HG03175 (cell line): Measurements from ENCODE around the gene FAM228A.
"Not testable (repeated sequence)": the region's sequence is repeated elsewhere in the genome, so short reads cannot be mapped to it uniquely, and the experiment has no call there.

Source experiments
- ATAC-seq: cut with Tn5 transposase; IDR thresholded peaks from one replicate; pipeline ENCODE4 v1.9.1; 2021; ENCODE audit warnings: mild to moderate bottlenecking, moderate library complexity; ENCODE audit not compliant: unreplicated experiment

Gene FAM228A

DNA sequence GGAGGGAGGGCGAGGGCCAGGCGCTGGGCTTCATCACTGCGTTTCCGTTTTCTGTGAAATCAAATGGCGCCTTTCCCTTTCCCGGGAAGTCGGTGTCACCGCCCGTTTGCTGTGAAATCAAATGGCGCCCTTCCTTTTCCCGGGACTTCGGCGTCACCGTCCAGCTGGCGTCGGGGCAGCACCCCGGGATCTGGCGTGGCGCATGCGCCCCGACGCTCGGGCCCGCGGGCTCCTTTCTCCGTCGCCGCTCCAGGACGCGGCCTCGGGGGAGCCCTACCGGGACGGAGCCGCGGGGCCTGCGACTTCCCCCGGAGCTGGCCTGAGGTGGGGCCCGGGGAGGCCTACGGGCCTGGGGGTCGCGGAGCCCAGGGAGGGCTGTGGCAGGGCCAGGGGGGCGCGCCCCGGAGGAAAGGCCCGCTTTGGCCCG lies at the start of gene FAM228A:
Gene FAM228A, plus strand, starts transcription at position 203 of the 427 bp plus-strand sequence. CDS start 428 bp downstream, outside the sequence.
- ATAC-seq, result no peak

DNA sequence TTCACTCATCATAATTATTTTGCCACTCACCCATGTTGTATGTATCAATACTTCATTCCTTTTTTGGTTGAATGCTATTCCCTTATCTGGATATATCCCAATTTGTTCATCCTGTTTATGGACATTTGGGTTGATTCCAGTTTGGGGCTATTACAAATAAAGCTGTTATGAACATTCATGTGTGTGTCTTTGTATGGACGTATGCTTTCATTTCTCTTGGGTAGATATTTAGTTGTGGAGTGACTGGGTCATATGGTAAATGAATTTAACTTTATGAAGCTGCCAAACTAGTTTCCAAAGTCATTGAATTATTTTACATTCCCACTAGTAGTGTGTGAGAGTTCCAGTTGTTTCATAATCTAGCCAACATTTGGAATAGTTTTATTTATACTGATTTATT lies 48.9 kb upstream of the FAM228A start:
- no peak for ATAC-seq

DNA sequence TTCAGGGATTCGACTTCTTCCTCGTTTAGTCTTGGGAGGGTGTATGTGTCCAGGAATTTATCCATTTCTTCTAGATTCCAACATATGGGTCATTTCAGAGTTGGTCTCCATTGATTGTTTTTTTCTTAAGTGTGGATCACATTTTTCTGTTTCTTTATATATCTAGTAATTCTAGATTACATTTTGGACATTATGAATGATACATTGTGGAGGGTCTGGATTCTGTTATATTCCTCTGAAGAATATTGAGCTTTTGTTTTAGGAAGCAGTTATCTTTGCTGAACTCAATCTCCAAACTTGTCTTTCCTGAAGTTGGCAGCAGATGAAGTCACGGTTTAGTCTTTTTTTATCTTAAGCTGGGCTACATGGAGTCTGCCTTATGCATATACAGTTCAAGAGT lies 42.3 kb upstream of the FAM228A start:
- no peak for ATAC-seq

DNA sequence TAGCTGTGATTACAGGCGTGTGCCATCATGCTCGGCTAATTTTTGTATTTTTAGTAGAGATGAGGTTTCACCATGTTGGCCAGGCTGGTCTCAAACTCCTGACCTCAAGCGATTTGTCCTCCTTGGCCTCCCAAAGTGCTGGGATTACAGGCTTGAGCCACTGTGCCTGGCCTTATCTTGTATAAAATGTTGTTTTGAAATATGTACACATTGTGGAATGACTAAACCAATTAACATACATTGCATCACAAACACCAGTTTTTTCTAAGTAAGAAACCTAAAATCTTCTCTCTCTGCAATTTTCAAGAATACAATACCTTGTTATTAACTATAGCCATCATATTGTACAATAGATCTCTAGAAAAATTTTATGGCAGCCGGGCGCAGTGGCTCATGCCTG lies 34.5 kb upstream of the FAM228A start:
- ATAC-seq, result not testable (repeated sequence)

DNA sequence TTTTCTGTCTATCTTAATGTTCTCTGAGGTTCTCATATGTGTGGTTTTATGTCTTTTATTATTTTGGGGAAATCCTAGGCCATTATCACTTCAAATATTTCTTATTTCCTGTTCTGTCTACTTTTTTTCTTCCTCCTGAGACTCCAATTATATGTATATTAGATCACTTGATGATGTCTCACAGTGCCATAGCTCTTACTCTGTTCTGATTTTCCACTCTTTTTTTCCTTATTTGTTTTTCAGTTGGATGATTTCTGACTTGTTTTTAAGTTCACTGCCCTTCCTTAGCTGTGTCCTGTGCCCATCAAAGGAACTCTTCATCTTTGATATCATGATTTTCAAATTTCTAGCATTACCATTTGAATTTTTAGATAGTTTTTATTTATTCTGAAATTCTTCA lies 27.5 kb upstream of the FAM228A start:
- ATAC-seq, result no peak

DNA sequence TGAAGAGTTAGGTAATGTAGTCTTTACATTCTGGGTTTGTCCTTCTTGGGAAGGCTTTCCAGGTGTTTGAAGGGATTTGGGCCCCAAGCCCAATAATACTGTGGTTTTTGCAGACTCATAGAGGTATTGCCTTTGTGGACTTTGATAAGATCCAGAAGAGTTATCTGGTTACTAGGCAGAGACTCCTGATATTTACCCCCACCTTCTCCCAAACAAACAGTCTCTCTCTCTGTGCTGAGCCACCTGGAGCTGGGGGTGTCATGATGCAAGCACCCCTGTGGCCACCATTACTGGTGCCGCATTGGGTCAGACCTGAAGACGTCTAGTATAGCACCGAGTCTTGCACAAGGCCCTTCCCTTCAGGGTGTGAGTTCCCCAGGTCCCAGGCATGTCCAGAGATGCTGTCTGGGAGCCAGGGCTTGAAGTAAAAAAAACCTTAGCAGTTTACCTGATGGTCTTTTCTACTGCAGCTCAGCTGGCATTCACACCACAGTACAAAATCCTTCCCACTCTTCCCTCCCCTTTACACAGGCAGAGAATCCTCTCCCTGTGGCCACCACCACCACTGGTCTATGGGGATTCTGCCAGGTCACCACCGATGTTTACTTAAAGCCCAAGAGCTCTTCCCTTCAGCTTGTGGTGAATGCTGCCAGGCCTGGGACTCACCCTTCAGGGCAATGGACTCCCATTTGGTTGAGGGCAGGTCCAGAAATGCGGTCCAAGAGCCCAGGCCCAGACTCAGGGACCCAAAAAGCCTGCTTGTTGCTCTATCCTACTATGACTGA lies 22.2 kb upstream of the FAM228A start:
- no peak for ATAC-seq

DNA sequence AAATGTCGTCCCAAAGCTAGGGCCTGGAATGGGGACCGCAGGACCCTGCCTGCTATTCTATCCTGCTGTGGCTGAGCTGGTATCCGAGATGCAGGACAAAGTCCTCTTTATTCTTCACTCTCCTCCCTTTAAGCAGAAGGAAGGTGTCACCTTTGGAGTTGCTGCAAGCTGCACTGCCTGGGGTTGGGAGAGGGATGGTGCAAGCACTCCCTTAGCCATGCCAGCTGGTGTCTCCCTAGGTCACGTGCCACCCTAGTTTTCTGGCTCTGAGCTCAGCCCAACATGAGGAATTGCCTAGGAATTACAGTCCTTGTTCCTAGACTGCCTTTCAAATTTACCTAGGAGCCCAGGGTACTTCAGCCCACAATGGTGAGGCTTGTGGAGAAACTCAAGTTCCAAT lies 21.4 kb upstream of the FAM228A start:
- no peak for ATAC-seq

DNA sequence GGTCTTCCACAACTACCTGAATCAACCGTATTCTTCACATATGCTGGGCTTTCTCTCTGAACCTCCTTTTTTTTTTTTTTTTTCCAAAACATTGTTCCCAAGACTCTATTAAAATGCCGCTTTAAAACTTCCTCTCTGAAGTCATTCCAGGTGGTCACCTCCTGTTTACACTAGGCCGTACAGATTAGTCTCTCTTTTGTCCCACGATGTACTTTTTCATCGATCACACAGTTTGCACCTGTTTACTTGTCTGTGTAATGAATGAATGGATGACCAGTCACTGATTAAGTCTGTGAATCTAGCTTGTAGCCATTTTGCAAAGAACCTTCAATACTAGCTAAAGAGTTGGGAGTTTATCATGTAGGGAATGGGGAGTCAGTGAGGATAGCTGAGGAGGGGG lies 16.7 kb upstream of the FAM228A start:
- ATAC-seq, result no peak

DNA sequence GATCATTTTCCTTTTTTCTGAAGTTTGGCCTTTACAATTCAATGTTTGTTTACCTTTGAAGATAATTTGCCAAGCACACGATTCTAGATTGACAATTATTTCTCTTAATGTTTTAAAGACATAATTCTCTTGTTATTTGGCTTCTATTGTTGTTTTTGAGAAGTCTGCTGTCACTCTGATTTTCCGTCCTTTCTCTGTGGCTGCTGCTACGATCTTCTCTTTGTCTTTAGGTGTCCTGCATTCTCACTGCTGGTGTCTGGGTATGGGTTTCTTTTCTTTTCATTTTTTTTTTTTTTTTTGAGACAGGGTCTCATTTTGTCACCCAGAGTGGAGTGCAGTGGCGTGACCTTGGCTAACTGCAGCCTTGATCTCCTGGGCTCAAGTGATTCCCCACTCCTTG lies 15.1 kb upstream of the FAM228A start:
- no peak for ATAC-seq

DNA sequence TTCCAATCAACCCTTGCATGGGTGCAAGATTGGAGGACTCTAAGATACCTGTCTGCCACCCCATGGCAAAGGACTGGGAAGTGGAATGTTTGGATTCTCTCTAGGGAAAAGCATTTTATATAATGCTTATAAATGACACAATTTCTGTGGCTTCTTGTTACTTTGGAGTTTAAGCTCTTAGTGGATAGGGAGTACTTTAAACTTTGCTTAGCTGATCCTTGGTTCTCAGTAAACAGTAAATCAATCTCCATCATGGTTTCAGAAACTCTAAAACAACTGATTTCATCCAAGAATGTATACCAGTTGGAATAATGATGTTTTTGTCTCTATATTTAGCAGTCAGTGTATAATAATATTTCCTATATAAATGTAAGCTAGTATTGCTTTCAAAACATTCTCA lies 14.1 kb upstream of the FAM228A start:
- ATAC-seq, result no peak

DNA sequence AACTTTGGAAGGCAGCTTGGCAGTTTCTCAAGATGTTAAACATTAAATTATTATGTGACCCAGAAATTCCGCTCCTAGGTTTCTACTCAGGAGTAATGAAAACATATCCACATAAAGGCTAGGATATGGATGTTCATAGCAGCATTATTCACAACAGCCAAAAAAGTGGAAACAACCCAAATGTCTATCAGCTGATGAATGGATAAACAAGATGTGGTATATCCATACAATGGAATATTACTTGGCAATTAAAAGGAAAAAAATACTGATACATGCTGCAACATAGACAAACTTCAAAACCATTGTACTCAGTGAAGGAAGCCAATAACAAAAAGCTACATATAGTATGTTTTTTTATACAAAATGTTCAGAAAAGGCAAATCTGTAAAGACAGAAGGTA lies 12.4 kb upstream of the FAM228A start:
- ATAC-seq, result no peak

DNA sequence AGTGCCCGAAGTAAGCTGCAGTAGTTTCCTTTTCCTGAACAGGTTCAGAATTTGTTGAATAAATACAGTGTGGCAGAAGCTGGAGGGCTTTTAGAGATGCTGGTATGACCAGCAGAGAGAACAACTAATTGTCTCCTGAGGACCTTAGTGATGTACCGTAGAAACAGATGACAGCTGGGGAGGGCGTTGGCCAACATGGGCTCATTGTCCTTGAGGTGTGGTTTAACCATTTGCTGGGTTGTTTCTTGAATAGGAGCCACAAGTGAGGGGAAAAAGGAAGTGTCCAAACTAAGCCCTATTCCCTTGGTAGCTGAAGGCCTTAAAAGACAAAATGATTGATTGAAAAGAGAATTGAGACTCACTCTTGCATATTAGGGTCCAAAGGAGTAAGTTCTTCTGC lies 11.7 kb upstream of the FAM228A start:
- ATAC-seq, result no peak

DNA sequence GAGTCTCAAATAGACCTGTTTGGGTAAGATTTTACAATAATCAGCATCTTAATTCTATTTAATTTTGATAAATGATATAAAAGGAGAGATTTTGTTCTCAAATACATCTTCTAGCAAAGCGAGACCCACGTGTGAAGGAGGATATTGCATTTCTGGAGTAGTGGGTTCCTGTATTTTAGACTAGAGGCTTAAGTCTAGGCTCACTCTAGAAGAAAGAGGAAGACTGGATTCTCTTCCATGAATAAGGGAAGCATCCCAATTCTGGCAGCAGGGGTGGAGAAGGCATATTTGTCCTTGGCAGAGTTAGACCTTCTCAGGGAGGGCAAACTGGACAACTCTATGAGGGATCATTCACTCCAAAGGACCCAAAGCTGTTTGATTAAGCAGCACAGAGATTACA lies 11.3 kb upstream of the FAM228A start:
- no peak for ATAC-seq

DNA sequence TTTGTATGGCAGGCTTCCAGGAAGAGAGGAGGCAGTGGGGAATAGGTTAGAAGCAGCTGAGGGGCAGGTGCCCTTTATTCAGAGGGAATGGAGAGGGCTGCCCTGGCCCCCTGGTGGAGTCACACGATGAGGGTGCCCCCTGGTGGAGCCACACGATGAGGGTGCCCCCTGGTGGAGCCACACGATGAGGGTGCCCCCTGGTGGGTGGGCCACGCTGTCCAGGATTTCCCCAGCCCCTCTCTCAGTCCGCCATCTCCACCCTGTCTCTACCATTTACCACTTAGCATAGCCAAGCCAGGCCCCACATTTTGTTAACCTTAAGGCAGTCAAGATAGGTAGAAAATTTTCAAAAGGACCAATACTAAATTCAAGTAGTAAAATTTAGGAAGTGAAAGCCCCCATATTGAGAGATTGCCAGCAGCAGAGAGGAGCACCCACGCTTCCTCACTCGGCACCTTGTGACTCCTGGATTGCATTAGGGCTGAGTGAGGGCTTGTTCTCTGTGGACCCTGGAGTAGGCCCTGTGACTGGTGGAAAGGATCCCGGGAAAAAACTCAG lies 10.4 kb upstream of the FAM228A start:
- no peak for ATAC-seq

DNA sequence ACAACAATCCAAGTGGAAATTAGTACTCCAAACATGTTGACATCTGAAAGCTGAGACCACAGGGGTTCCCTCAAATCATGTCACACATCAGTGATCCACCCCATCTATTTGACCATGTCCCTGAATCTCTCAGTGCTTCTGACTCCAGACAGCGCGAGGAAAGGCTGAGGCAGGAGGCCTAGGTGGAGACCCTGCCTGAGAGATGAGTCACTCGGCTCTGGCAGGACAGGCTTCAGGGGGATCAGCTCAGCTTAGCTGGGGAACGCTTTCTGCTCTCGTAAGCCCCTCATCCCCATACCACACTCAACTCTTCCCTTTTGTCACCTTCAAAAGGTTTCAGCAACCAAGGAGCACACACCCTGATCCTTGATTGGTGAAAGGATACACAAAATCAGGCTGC lies 5.8 kb upstream of the FAM228A start:
- no peak for ATAC-seq

DNA sequence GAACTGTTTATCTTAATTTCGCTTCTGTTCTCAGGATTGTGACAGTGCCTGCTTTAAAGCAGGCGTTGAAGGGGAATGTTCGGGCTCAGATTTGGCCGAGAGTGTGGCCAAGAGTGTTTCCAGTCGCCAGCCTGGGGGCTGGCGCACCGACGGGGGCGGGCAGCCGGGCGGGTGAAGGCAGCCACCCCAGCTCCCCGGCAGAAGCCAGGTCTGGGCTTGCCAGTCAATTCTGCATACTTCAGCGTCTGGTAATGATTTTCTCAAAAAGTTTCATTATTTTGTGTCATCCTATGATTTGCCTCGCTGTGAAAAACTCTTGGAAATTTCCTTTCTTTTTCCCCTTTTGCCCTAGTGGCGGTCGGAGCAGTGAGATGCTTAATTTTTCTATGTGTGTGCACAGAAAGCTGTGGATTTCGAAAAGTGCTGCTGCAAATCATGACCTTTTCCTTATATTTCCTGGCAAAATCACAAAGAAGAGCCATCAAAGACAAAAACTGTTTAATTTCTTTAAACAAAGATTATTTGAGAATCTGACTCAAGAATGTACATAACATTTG lies 856 bp downstream of the FAM228A start:
- no peak for ATAC-seq

DNA sequence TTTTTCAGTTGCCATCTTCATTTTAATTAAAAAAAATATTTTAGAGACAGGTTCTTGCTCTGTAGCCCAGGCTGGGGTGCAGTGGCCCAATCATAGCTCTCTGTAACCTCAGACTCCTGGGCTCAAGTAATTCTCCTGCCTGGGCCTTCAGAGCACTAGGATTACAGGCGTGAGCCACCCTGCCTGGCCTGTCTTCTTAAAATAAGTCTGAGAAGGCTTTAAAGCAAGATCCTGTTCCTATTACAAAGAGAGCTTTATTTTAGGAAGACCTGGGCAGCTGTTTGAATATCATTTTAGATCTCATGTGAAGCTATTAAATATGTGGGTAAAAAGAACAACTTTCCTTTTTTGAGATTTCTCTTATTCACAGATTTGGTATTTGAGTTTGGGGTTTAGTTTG lies 1.5 kb downstream of the FAM228A start:
- no peak for ATAC-seq

DNA sequence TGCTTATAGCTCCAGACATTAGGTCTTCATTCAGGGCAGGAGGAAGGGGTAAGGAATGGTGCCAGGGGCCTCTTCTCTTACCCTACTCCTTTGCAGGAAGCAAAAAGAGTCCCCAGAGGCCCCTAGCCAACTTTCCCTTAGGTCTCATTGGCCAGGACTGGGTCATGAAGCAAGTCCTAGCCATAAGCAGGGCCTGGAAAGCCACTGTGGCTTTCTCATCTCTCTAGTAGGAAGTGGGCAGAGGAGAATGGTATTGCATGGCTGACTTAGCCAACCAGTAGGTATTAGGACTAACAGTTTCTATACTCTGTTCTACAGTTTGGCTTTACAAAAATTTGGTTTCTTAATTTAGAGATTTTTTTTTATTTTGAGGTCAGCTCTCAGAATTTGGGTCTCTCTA lies 4.8 kb downstream of the FAM228A start:
- no peak for ATAC-seq

DNA sequence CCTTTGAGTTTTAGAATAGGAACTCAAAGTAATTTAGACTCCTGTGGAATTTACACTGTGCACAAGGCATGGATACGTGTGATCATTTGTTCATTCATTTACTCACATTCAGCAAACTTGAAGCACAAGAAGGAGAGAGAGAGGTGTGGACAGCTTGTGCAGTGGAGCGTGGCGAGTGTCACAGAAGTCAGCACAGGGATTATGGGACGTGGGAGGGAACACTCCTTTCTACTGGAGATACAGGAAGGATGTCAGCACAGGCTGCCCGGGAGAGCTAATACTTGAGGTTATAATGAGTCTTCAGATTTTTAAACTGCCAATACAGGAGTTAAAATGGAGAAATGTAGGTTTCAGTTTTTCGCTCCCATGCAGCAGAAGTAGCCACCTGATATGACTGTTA lies 7.0 kb downstream of the FAM228A start:
- ATAC-seq, result no peak

DNA sequence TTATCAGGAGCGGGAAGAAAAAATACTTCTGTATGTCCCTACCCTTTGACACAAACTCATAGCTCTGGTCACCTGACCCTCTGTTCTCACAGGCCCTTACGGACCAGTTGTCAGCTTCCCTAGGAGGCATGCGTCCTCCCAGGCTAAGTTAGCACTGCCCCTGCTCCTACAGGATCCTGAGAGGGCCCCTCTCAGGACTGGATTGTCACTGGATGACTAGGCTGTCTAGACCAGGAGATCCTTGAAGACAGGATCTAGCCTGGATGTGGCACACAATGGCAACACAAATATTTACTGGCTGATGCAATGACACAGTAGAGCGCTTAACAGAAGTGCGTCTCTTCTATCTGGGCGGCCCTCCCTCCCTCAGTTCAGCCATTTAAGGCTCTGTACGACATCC lies 7.7 kb downstream of the FAM228A start:
- ATAC-seq, result no peak

DNA sequence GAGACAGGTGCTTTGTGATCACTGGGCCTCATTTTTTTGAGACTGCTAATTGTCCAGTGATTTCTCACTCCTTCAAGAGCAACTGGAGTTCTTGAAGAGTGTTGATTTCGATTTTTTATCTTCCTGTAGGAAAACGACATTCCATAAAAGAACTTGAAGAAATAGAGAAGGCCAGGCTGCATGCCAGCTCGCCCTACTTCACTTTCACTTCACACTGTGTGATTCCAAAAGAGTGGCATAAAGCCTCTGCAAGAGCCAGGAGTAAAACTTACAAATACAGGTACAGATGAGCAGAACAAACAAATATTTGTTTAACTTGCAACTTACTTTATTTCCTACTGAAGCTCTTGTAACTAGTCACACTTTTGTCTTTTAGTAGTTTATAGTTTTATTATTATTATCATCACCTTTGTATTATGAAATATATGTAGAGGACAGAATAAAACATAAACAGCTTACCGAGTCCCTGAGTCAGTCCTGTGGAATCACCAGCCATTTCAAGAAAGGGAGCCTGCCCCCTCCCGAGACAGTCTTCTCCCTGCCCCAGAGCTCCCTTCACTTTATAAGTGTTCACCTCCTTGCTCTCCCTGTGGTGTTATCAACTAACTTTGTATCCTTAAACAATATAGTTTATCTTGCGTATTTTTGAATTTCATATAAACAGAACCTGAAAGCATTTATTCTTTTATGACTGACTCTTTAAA lies 8.7 kb downstream of the FAM228A start:
- no peak for ATAC-seq

DNA sequence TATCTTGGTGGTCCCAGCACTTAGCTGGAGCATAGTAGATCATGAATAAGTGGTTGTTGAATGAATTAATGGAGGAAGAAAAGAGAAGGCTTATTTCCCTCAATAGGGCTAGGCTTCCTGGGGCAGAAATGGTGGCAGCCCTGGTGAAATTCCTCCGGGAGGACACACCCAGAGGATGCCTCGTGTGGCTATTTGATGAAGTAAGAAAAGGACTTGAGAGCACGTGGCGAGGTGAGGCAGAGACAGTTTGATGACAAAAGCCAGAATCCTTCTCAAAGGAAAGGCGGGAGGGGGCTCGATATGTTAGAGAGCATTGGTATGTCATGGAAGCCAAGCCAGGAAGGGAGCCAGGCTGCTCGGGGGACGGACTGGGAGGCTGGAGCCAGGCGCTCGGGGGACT lies 14.7 kb downstream of the FAM228A start:
- no peak for ATAC-seq
